ENCODE measurements around the gene TEX26.
A peak's percentile ranks its signal among the peaks of the same experiment; 100 is the strongest.

TEX26 gene

DNA sequence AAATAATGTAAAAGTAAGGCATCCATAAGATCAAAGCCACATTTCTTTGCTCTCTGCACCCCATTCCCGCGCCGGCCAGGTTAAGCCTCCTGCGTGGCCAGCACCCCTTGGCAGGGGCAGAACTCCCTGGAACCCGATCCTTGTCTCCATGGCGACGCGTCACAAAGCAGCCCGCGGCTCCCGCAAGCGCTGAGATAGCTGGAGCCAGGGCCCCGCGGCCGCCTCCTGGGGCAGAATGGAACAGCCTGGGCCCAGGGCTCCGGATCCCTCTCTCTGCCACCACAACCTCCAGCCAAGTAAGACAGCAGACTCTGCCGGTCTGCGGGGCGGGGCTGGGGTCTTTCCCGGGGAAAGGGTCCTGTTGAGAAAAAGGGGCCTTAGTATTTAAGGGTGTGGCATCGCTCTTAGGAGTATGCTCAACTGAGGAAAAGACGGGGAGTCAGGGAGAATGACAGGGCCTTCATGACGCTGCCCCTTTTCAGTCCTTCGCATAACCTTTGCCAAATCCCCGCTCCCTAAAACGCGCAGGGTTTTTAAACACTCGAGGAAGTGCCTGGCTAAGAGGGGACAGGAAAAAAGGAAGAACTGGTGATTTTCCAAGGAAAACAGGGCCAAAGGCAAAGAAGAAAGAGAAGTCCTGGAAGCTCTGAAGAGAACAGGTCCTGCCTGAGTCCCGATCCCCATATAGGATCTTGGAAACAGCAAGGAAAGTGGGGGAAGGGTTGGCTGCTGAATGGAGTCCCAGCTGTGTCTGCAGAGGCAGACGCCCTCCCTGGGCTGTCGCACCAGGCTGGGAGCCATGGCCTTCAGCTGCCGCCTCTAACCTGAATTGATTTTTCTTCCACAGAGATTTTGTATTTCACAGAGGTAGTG is at the start of gene TEX26:
Gene TEX26, plus strand, starts transcription at position 176 of the 873 bp plus-strand sequence. Its CDS starts 60 bp downstream, at position 236.
- Histone ChIP-seq H3K4me3 (ENCODE audit: low read depth, low read length) (peak within 1 kb of the TSS; percentile 51), H3K9ac (ENCODE audit: low read depth, low read length) (no peak within 1 kb of the TSS), H3K36me3 (ENCODE audit: control insufficient read depth, insufficient read depth, low read length) (no peaks in the 10 kb centered on the region)

DNA sequence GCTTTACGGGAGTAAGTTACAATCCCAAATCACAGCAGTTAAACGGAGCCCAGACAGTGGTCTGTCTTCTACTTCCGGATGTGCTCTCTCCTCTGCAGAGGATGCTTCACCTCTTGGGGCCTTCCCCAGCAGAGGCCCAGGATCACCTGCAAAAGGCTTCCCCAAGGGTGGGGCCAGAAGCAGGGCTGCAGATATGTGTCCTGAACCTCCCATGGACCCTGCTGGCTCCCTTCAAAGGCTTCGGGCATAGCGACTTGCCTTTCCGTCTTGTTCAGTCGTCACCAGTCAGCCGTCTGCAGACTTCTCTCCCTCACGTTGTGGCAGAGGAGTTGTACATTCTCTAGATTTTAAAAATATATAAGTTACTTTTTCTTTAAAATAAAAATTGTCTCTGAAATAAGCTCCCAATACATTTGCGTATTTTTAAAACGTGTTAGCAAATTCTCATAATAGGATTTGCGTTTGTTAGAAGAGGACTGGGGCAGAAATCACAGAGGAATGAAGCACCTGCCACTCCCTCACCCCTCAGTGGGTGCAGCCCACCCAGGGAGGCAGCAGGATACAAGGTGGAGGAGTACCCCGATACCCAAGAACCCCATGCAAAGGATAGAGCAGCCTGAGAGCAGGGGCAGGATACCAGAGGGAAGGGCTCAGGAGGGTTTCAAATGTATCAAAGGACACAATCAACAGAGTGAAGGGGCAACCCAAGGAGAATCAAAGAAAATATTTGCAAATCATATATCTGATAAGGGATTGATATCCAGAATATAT is 49.3 kb upstream of the TEX26 start:
- H3K4me1 ChIP-seq (ENCODE audit: control insufficient read depth, insufficient read depth, low read length), result peaks cover 7% of the 10 kb centered on the region; the same call in 1 of the 2 replicates
- H3K27ac ChIP-seq (ENCODE audit: low read depth, low read length), result no peak overlapping the region
- H3K27me3 ChIP-seq (ENCODE audit: control insufficient read depth, insufficient read depth, low read length), result no peaks in the 10 kb centered on the region
- H3K36me3 ChIP-seq (ENCODE audit: control insufficient read depth, insufficient read depth, low read length), result 0 out of 2 replicates have a peak, but pooled peaks cover 8% of the 10 kb centered on the region
- no peak overlapping the region for H3K4me3 ChIP-seq (ENCODE audit: low read depth, low read length)
- H3K9ac ChIP-seq (ENCODE audit: low read depth, low read length), result no peak overlapping the region
- 0 out of 2 replicates have a peak, but pooled peaks cover 2% of the 10 kb centered on the region for H3K9me3 ChIP-seq (ENCODE audit: control insufficient read depth, insufficient read depth, low read length)

More for the DNA sequence above, at the start of gene TEX26:
- no peaks in the 10 kb centered on the region for H3K9me3 ChIP-seq (ENCODE audit: control insufficient read depth, insufficient read depth, low read length)
- peaks cover 9% of the 10 kb centered on the region for H3K4me1 ChIP-seq (ENCODE audit: control insufficient read depth, insufficient read depth, low read length)
- peaks cover 24% of the 10 kb centered on the region for H3K27me3 ChIP-seq (ENCODE audit: control insufficient read depth, insufficient read depth, low read length)
- no peak within 1 kb of the TSS for H3K27ac ChIP-seq (ENCODE audit: low read depth, low read length)

DNA sequence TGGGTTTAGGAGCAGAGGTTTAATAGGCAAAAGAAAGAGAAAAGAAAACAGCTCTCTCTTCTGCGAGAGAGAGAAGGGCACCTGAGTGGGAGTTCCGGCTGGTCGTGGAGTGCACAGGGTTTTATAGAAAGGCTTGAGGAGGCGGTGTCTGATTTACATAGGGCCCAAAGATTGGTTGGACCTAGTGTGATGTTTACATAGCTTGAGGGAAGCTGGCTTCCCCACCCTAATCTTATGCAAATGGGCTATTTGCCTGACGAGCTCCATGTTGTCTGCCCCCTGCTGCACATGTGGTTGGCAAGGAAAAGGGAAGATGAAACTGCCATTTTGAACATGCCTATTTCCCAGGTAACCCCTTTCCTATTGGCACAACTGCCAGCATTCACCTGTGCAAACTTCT is 47.9 kb upstream of the TEX26 start:
- Histone ChIP-seq H3K9ac (ENCODE audit: low read depth, low read length) (no peak overlapping the region), H3K36me3 (ENCODE audit: control insufficient read depth, insufficient read depth, low read length) (0 out of 2 replicates have a peak, but pooled peaks cover 8% of the 10 kb centered on the region), H3K27ac (ENCODE audit: low read depth, low read length) (peak overlapping the region; percentile 45), H3K27me3 (ENCODE audit: control insufficient read depth, insufficient read depth, low read length) (no peaks in the 10 kb centered on the region), H3K9me3 (ENCODE audit: control insufficient read depth, insufficient read depth, low read length) (peaks cover 7% of the 10 kb centered on the region; the same call in 1 of the 2 replicates), H3K4me3 (ENCODE audit: low read depth, low read length) (no peak overlapping the region), H3K4me1 (ENCODE audit: control insufficient read depth, insufficient read depth, low read length) (peaks cover 7% of the 10 kb centered on the region; the same call in 1 of the 2 replicates)

DNA sequence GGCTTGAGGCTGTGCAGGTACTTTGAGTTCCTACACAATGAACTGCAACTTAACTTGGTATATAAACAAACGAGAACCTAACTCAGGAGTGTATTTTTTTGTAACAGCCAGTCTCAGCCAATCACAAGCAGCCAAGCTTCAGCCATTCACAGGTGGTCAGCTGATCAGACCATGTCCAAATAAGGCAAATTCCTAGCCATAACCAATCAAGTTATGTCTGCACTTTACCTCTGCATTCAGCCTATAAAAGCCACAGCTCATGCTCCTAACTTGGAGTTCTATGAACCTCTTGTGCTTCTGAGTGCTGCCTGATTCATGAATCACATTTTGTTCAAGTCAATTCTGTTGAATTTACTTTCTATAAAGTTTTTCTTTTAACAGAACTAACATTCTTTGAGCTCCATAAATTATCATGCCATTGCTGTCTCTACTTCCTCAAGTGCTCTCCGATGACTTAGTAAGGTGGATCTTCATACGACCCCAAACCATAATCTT is 43.2 kb upstream of the TEX26 start:
- peaks cover 6% of the 10 kb centered on the region; the same call in 1 of the 2 replicates for H3K9me3 ChIP-seq (ENCODE audit: control insufficient read depth, insufficient read depth, low read length)

DNA sequence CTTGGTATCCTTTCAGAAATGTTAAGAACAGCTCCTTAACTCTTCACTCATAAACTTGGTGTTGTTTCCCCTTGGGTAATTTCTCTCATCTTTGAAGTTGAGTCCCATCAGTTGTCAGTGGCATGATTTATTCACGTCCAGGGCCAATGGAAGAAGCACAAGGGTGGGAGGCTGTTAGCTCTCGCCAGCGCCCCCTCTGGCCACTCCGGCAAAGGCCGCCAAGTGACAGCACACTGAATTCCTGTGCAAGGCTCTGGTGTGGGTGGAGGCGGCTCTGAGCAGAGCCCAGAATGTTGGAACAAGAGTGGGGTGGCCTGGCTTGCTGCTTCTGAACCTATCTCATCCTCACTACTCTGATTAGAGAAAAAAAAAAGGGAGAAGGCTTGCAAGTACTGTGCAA is 39.5 kb upstream of the TEX26 start:
- Histone ChIP-seq H3K9me3 (ENCODE audit: control insufficient read depth, insufficient read depth, low read length) (peaks cover 5% of the 10 kb centered on the region; the same call in 1 of the 2 replicates), H3K4me1 (ENCODE audit: control insufficient read depth, insufficient read depth, low read length) (peaks cover 2% of the 10 kb centered on the region; the same call in 1 of the 2 replicates), H3K27ac (ENCODE audit: low read depth, low read length) (no peak overlapping the region), H3K4me3 (ENCODE audit: low read depth, low read length) (no peak overlapping the region), H3K27me3 (ENCODE audit: control insufficient read depth, insufficient read depth, low read length) (no peaks in the 10 kb centered on the region), H3K36me3 (ENCODE audit: control insufficient read depth, insufficient read depth, low read length) (no peaks in the 10 kb centered on the region), H3K9ac (ENCODE audit: low read depth, low read length) (no peak overlapping the region)

More for the DNA sequence above, 43.2 kb upstream of the TEX26 start:
- H3K4me1 ChIP-seq (ENCODE audit: control insufficient read depth, insufficient read depth, low read length), result peaks cover 7% of the 10 kb centered on the region; the same call in 1 of the 2 replicates
- no peaks in the 10 kb centered on the region for H3K27me3 ChIP-seq (ENCODE audit: control insufficient read depth, insufficient read depth, low read length)
- no peaks in the 10 kb centered on the region for H3K36me3 ChIP-seq (ENCODE audit: control insufficient read depth, insufficient read depth, low read length)
- no peak overlapping the region for H3K27ac ChIP-seq (ENCODE audit: low read depth, low read length)
- no peak overlapping the region for H3K9ac ChIP-seq (ENCODE audit: low read depth, low read length)
- H3K4me3 ChIP-seq (ENCODE audit: low read depth, low read length), result no peak overlapping the region

DNA sequence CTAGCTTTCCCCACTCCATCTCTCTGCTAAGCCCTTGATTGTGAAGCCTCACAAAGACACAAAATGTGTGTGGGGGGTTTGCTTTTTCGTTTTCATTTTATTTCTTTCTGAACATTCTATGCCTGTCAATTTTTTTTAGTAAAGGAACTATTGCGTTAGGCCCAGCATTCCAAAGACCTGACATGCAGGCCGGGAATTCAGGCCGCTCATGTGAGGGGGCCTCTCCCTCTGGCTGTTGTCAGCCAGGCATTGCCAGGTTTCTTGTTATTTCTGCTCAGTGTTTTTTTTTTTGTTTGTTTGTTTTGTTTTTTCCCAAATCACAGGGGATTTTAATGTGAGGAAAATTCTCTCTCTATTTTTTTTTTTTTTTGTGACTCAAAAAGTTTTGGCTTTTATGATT is 36.7 kb upstream of the TEX26 start:
- H3K27ac ChIP-seq (ENCODE audit: low read depth, low read length), result no peak overlapping the region
- no peak overlapping the region for H3K4me3 ChIP-seq (ENCODE audit: low read depth, low read length)
- H3K36me3 ChIP-seq (ENCODE audit: control insufficient read depth, insufficient read depth, low read length), result no peaks in the 10 kb centered on the region
- peaks cover 8% of the 10 kb centered on the region; the same call in 1 of the 2 replicates for H3K4me1 ChIP-seq (ENCODE audit: control insufficient read depth, insufficient read depth, low read length)
- no peak overlapping the region for H3K9ac ChIP-seq (ENCODE audit: low read depth, low read length)
- H3K27me3 ChIP-seq (ENCODE audit: control insufficient read depth, insufficient read depth, low read length), result no peaks in the 10 kb centered on the region
- H3K9me3 ChIP-seq (ENCODE audit: control insufficient read depth, insufficient read depth, low read length), result no peaks in the 10 kb centered on the region

DNA sequence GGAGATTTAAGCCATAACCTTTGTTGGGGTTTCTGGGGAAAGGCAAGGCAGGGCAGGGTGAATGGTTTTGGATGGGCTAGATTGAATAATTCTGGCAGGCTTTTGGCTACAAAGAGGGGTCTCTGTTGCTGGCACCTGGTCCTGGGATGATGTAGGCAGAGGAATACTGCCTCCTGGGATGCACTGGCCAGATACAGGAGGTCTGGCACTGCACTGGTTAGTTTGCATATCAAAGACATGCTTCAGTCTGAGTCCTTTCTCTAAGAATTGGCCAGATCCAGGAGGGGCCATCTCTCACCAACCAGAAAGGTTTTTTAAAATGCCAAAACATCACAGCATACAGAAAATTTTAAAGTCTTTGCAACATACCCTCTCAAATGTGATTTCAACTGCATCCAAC is 34.4 kb upstream of the TEX26 start:
- Histone ChIP-seq H3K4me1 (ENCODE audit: control insufficient read depth, insufficient read depth, low read length) (peaks cover 8% of the 10 kb centered on the region; the same call in 1 of the 2 replicates), H3K27me3 (ENCODE audit: control insufficient read depth, insufficient read depth, low read length) (no peaks in the 10 kb centered on the region), H3K36me3 (ENCODE audit: control insufficient read depth, insufficient read depth, low read length) (no peaks in the 10 kb centered on the region), H3K27ac (ENCODE audit: low read depth, low read length) (no peak overlapping the region), H3K4me3 (ENCODE audit: low read depth, low read length) (no peak overlapping the region), H3K9ac (ENCODE audit: low read depth, low read length) (no peak overlapping the region), H3K9me3 (ENCODE audit: control insufficient read depth, insufficient read depth, low read length) (no peaks in the 10 kb centered on the region)

DNA sequence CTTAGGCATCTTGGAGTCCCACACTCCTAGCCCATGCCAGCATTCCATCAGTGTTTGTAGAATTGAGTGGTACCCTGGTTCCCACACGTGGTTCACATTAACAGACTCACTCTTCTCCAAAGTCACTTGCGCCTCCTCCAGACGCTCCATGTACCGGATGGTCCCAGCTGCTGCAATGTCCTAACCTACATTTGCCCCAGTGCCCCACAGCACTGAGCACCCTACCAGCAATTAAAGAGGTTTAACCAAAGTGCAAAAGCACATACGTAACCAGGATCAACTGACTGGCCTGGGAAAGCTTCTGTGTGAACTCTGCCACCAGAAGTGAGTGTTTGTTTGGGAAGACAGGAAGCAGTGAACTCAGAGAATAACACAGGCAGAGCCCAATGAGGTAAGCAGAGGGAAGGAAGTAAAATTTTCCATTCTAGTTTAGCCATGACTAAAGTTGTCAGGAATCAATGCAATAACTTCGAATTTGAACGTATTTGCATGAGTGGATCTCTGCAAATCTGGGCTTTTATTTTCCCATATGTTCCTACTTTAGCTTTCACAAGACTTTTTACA is 33.7 kb upstream of the TEX26 start:
- Histone ChIP-seq H3K4me1 (ENCODE audit: control insufficient read depth, insufficient read depth, low read length) (peaks cover 8% of the 10 kb centered on the region; the same call in 1 of the 2 replicates), H3K9me3 (ENCODE audit: control insufficient read depth, insufficient read depth, low read length) (no peaks in the 10 kb centered on the region), H3K27me3 (ENCODE audit: control insufficient read depth, insufficient read depth, low read length) (0 out of 2 replicates have a peak, but pooled peaks cover 5% of the 10 kb centered on the region), H3K9ac (ENCODE audit: low read depth, low read length) (no peak overlapping the region), H3K36me3 (ENCODE audit: control insufficient read depth, insufficient read depth, low read length) (no peaks in the 10 kb centered on the region), H3K27ac (ENCODE audit: low read depth, low read length) (no peak overlapping the region), H3K4me3 (ENCODE audit: low read depth, low read length) (no peak overlapping the region)

DNA sequence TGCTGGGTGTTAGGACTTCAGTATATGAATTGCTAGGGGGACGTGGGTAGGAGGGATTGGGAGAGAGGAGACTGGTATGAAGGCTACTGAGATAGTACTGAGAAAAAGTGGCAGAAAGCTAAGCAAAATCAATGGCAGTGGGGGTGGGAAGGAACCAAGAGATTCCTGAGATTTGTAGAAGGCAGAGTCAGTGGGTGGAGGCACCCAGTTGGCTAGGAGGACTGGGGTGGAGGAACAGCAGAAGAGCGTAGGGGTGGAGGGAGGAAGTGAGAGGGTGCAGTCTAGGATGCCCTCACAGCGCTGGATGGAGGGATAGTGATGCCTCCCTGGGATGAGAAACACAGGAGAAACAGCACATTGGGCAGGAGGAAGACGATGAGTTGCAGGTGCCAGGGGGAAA is 32.0 kb upstream of the TEX26 start:
- H3K9ac ChIP-seq (ENCODE audit: low read depth, low read length), result no peak overlapping the region
- no peak overlapping the region for H3K27ac ChIP-seq (ENCODE audit: low read depth, low read length)
- no peak overlapping the region for H3K4me3 ChIP-seq (ENCODE audit: low read depth, low read length)
- no peaks in the 10 kb centered on the region for H3K9me3 ChIP-seq (ENCODE audit: control insufficient read depth, insufficient read depth, low read length)
- peaks cover 8% of the 10 kb centered on the region; the same call in 1 of the 2 replicates for H3K4me1 ChIP-seq (ENCODE audit: control insufficient read depth, insufficient read depth, low read length)
- H3K36me3 ChIP-seq (ENCODE audit: control insufficient read depth, insufficient read depth, low read length), result no peaks in the 10 kb centered on the region
- H3K27me3 ChIP-seq (ENCODE audit: control insufficient read depth, insufficient read depth, low read length), result peaks cover 21% of the 10 kb centered on the region

DNA sequence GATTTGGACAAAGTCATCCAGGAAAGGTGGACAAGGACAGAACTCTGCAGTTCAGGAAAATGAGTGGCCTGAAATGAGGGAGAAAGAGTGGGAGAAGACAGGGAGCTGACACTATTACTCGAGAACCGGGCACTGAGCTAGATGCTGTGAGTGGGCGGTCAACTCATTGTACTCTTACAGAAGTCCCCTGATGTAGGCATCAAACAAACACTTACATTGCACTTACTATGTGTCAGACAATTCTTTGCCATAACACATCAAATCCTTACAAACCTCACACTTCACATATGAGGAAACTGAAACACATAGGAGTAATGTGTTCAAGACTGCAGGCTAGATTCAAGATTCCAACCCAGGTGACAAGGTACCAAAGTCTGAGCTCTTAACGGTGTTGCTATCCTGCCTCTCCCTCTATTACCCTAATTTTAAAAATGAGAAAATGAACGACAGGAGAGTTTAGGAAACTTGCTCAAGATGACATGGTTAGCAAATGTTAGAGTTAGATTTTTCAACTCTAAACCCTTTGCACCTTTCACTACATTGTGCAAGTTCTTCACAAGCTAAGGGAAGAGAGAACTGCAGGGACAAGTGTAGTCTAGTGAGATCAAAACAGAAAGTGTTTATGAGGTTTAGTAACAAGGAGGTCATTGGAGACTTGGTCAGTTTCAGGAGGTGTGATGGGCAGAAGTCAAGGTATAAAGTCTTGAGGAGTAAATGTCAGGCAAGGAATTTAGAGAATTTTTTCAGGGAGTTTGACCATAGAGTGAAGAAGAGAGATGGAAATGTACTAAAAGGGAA is 31.3 kb upstream of the TEX26 start:
- Histone ChIP-seq H3K4me1 (ENCODE audit: control insufficient read depth, insufficient read depth, low read length) (peaks cover 11% of the 10 kb centered on the region; the same call in 1 of the 2 replicates), H3K9me3 (ENCODE audit: control insufficient read depth, insufficient read depth, low read length) (no peaks in the 10 kb centered on the region), H3K27ac (ENCODE audit: low read depth, low read length) (no peak overlapping the region), H3K27me3 (ENCODE audit: control insufficient read depth, insufficient read depth, low read length) (peaks cover 28% of the 10 kb centered on the region), H3K9ac (ENCODE audit: low read depth, low read length) (no peak overlapping the region), H3K4me3 (ENCODE audit: low read depth, low read length) (no peak overlapping the region), H3K36me3 (ENCODE audit: control insufficient read depth, insufficient read depth, low read length) (no peaks in the 10 kb centered on the region)

Measured in HUES48 (cell line).